GM23248 (cell line): ENCODE results near the gene MYO5B. TPM values are rescaled to one million over a fixed set of nuclear protein-coding genes. Genes with fewer than 3 reads are reported as not detected.

Source experiments
- DNase-seq: peaks from one replicate; pipeline ENCODE4 v3.0.0-alpha.2; 2015
- H2AFZ ChIP-seq: fragments of 200-600 bp; sonication (generic); 2 replicates; pipeline ENCODE4 v1.6.1; 2016; ENCODE audit warnings: antibody characterized with exemption
- H3F3A ChIP-seq: fragments of 200-600 bp; sonication (generic); 2 replicates; pipeline ENCODE4 v1.6.1; 2016; ENCODE audit warnings: mild to moderate bottlenecking, antibody characterized with exemption, mixed run types; ENCODE audit not compliant: insufficient read depth
- H3K27ac ChIP-seq: fragments of 200-600 bp; sonication (generic); 2 replicates; pipeline ENCODE4 v1.5.1; 2016; ENCODE audit warnings: mild to moderate bottlenecking
- H3K27me3 ChIP-seq: fragments of 200-600 bp; sonication (generic); replicated peaks from 2 replicates; pipeline ENCODE4 v1.6.1; 2016; ENCODE audit warnings: mild to moderate bottlenecking; ENCODE audit not compliant: insufficient read depth
- H3K36me3 ChIP-seq: fragments of 200-600 bp; sonication (generic); 2 replicates; pipeline ENCODE4 v1.6.1; 2016; ENCODE audit warnings: low read depth, mild to moderate bottlenecking
- H3K4me1 ChIP-seq: fragments of 200-600 bp; sonication (generic); 2 replicates; pipeline ENCODE4 v1.6.1; 2016; ENCODE audit warnings: mild to moderate bottlenecking; ENCODE audit not compliant: insufficient read depth
- H3K4me2 ChIP-seq: fragments of 200-600 bp; sonication (generic); one replicate; pipeline ENCODE4 v1.6.1; 2016; ENCODE audit warnings: mild to moderate bottlenecking; ENCODE audit not compliant: unreplicated experiment
- H3K4me3 ChIP-seq: fragments of 200-600 bp; sonication (generic); 2 replicates; pipeline ENCODE4 v1.5.1; 2016; ENCODE audit warnings: mild to moderate bottlenecking
- H3K79me2 ChIP-seq: fragments of 200-600 bp; sonication (generic); 2 replicates; pipeline ENCODE4 v1.6.1; 2016; ENCODE audit warnings: mild to moderate bottlenecking; ENCODE audit not compliant: insufficient read depth
- H3K9ac ChIP-seq: fragments of 200-600 bp; sonication (generic); 2 replicates; pipeline ENCODE4 v1.6.1; 2016; ENCODE audit warnings: mild to moderate bottlenecking
- H3K9me2 ChIP-seq: fragments of 200-600 bp; sonication (generic); 2 replicates; pipeline ENCODE4 v1.6.1; 2016; ENCODE audit warnings: mixed run types, mild to moderate bottlenecking, moderate library complexity; ENCODE audit not compliant: insufficient read depth
- H3K9me3 ChIP-seq: fragments of 200-600 bp; sonication (generic); one replicate; pipeline ENCODE4 v1.6.1; 2017; ENCODE audit warnings: low read depth
- H4K20me1 ChIP-seq: fragments of 200-600 bp; sonication (generic); 2 replicates; pipeline ENCODE4 v1.6.0; 2016; ENCODE audit not compliant: insufficient read depth
- EZH2 ChIP-seq: fragments of 200-600 bp; sonication (generic); IDR thresholded peaks from 2 replicates; pipeline ENCODE4 v1.6.1; 2018; ENCODE audit warnings: antibody characterized with exemption, mild to moderate bottlenecking; ENCODE audit not compliant: insufficient read depth, poor library complexity, severe bottlenecking
- EZH2phosphoT487 ChIP-seq: fragments of 200-600 bp; sonication (generic); IDR thresholded peaks from 2 replicates; pipeline ENCODE4 v1.6.1; 2018; ENCODE audit warnings: antibody characterized with exemption, moderate library complexity, mild to moderate bottlenecking, low read depth; ENCODE audit not compliant: insufficient read depth
- WGBS, 2 experiments: methylation state at CpG; one replicate each; pipeline ENCODE4 v1.1.6; 2015 to 2017; ENCODE audit warnings: low lambda C conversion rate in 2 of 2, low coverage in 1 of 2; ENCODE audit errors: missing lambda C conversion rate in 2 of 2; 5-methylcytosine and 5-hydroxymethylcytosine counted together
- in situ Hi-C: fragments of 300-500 bp; cut with MboI; formaldehyde crosslinking; loops from 2 replicates; pipeline ENCODE4 v1.15.0; 2020
- polyA plus RNA-seq: library from polyadenylated mRNA; unstranded; fragments of >200 nt; fragmentation: Nextera tagmentation; extraction: Ambion mirVana; gene quantifications from 2 replicates; pipeline ENCODE4 v1.2.1, GENCODE V29; 2016
- total RNA-seq: library from RNA; depleted of rRNA; stranded (reverse); fragments of >200 nt; shearing (Covaris generic); gene quantifications from 2 replicates; pipeline ENCODE4 v1.2.3, GENCODE V29; 2014

The MYO5B gene
- total and polyA plus RNA-seq, 2 experiments from 2014 or later, result 0.03 TPM; not detected in 1

GRCh38 chr18:49948975-49949374, 246.0 kb downstream of the MYO5B start:
- Histone ChIP-seq H3F3A (no peaks in the 10 kb centered on the region), H3K9me2 (no peaks in the 10 kb centered on the region), H3K4me3 (no peak overlapping the region), H3K9ac (no peak overlapping the region), H3K36me3 (no peaks in the 10 kb centered on the region), H3K27ac (no peak overlapping the region), H2AFZ (no peak overlapping the region), H3K4me2 (no peak overlapping the region), H3K79me2 (no peaks in the 10 kb centered on the region), H3K4me1 (no peaks in the 10 kb centered on the region), H3K9me3 (no peaks in the 10 kb centered on the region), H4K20me1 (no peaks in the 10 kb centered on the region), H3K27me3 (peaks cover 16% of the 10 kb centered on the region; the same call in 1 of the 2 replicates)
- no peak for DNase-seq
- no peak for TF ChIP-seq EZH2phosphoT487
- no peak for TF ChIP-seq EZH2
- in situ Hi-C loops, result no loop called here
- WGBS, 2 experiments, result 44 to 57% methylated on average over 1 of the region's 1 CpG

GRCh38 chr18:49944663-49945062, 250.3 kb downstream of the MYO5B start:
- DNase-seq, result peak; percentile 12
- WGBS, 2 experiments, result 25 to 30% methylated on average over 8 of the region's 8 CpGs

GRCh38 chr18:49936821-49937220, 258.1 kb downstream of the MYO5B start:
- Histone ChIP-seq H4K20me1 (no peaks in the 10 kb centered on the region; the same call in 1 of the 2 replicates), H3K4me2 (no peak overlapping the region), H3K4me1 (no peaks in the 10 kb centered on the region), H3F3A (no peaks in the 10 kb centered on the region), H2AFZ (no peak overlapping the region), H3K27ac (no peak overlapping the region), H3K4me3 (no peak overlapping the region), H3K79me2 (no peaks in the 10 kb centered on the region), H3K27me3 (no peaks in the 10 kb centered on the region), H3K9ac (no peak overlapping the region), H3K9me3 (no peaks in the 10 kb centered on the region), H3K9me2 (no peaks in the 10 kb centered on the region), H3K36me3 (no peaks in the 10 kb centered on the region)
- WGBS, 2 experiments, result 62 to 64% methylated on average over 4 of the region's 4 CpGs
- in situ Hi-C loops, result no loop called here
- DNase-seq, result no peak
- TF ChIP-seq EZH2 (no peak), EZH2phosphoT487 (no peak)

More at GRCh38 chr18:49944663-49945062, 250.3 kb downstream of the MYO5B start:
- H3F3A ChIP-seq, result no peaks in the 10 kb centered on the region
- in situ Hi-C loops, result no loop called here
- peaks cover 9% of the 10 kb centered on the region; the same call in 1 of the 2 replicates for H3K27me3 ChIP-seq
- H3K9me3 ChIP-seq, result no peaks in the 10 kb centered on the region
- no peak overlapping the region for H3K27ac ChIP-seq
- no peak overlapping the region for H3K4me2 ChIP-seq
- no peak overlapping the region for H3K4me3 ChIP-seq
- TF ChIP-seq EZH2 (no peak), EZH2phosphoT487 (no peak)
- no peaks in the 10 kb centered on the region for H3K4me1 ChIP-seq
- H2AFZ ChIP-seq, result no peak overlapping the region
- H3K9ac ChIP-seq, result no peak overlapping the region
- H3K36me3 ChIP-seq, result no peaks in the 10 kb centered on the region
- H3K79me2 ChIP-seq, result no peaks in the 10 kb centered on the region
- H4K20me1 ChIP-seq, result no peaks in the 10 kb centered on the region
- no peaks in the 10 kb centered on the region for H3K9me2 ChIP-seq

DNA sequence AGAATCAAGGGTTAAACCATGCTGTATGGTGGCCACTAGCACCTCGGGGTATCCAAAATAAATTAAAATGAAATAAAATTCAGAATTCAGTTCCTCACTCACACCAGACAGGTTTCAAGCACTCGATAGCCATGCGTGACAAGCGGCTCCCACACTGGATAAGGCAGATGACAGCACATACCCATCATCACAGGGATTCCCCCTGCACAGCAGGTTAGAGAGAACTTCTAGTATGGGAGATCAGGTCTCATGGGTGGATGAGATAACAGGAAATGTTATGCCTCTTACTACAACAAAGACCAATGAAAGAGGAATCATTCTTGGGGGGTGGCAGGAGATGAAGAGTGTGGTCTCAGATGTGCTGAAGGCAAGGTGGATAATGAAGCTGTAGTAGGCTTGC, 259.7 kb downstream of the MYO5B start:
- Histone ChIP-seq H3K4me2 (no peak overlapping the region), H3K27me3 (no peaks in the 10 kb centered on the region), H3K9ac (no peak overlapping the region), H3K9me2 (no peaks in the 10 kb centered on the region), H3K4me3 (no peak overlapping the region), H2AFZ (no peak overlapping the region), H3K36me3 (no peaks in the 10 kb centered on the region), H3K4me1 (no peaks in the 10 kb centered on the region), H3K79me2 (no peaks in the 10 kb centered on the region), H3K9me3 (no peaks in the 10 kb centered on the region), H4K20me1 (no peaks in the 10 kb centered on the region; the same call in 1 of the 2 replicates), H3K27ac (no peak overlapping the region), H3F3A (no peaks in the 10 kb centered on the region)
- in situ Hi-C loops, result no loop called here
- no peak for DNase-seq
- no peak for TF ChIP-seq EZH2
- TF ChIP-seq EZH2phosphoT487, result no peak
- 30 to 44% methylated on average over 4 of the region's 4 CpGs for WGBS, 2 experiments

- no peaks in the 10 kb centered on the region for H3K36me3 ChIP-seq
- H3K27ac ChIP-seq, result no peak overlapping the region
- H3F3A ChIP-seq, result no peaks in the 10 kb centered on the region
- H3K4me3 ChIP-seq, result no peak overlapping the region
- in situ Hi-C loops, result no loop called here
- no peaks in the 10 kb centered on the region; the same call in 1 of the 2 replicates for H4K20me1 ChIP-seq
- no peaks in the 10 kb centered on the region for H3K27me3 ChIP-seq
- H3K4me1 ChIP-seq, result no peaks in the 10 kb centered on the region
- H3K9me2 ChIP-seq, result no peaks in the 10 kb centered on the region
- H3K4me2 ChIP-seq, result no peak overlapping the region
- no peaks in the 10 kb centered on the region for H3K9me3 ChIP-seq
- no peak overlapping the region for H2AFZ ChIP-seq
- TF ChIP-seq EZH2 (no peak), EZH2phosphoT487 (no peak)
- WGBS, 2 experiments, result 59 to 79% methylated on average over 2 of the region's 2 CpGs
- no peaks in the 10 kb centered on the region for H3K79me2 ChIP-seq
- no peak overlapping the region for H3K9ac ChIP-seq
- no peak for DNase-seq
Measured at GRCh38 chr18:49934457-49934856, 260.5 kb downstream of the MYO5B start.
